GM21447 (cell line): ENCODE results near the gene SLC9A3.

Experiments used
- ATAC-seq: cut with Tn5 transposase; IDR thresholded peaks from one replicate; pipeline ENCODE4 v1.9.1; 2021; ENCODE audit not compliant: unreplicated experiment

SLC9A3 gene

GRCh38 chr5:463952-464351 lies 60.3 kb downstream of the SLC9A3 start:
- no peak for ATAC-seq

- no peak for ATAC-seq
Measured at GRCh38 chr5:463301-463700, 60.9 kb downstream of the SLC9A3 start.

- no peak for ATAC-seq
Measured at GRCh38 chr5:462051-462481, 62.2 kb downstream of the SLC9A3 start.

GRCh38 chr5:460273-460625 lies 64.0 kb downstream of the SLC9A3 start:
- ATAC-seq: no peak

- ATAC-seq: no peak
Measured at GRCh38 chr5:459562-460272, 64.5 kb downstream of the SLC9A3 start.

GRCh38 chr5:458547-459353 lies 65.5 kb downstream of the SLC9A3 start:
- peak; percentile 55 for ATAC-seq

- no peak for ATAC-seq
Measured at GRCh38 chr5:457195-457961, 66.9 kb downstream of the SLC9A3 start.

- ATAC-seq: no peak
Measured at GRCh38 chr5:456351-457194, 67.7 kb downstream of the SLC9A3 start.

- no peak for ATAC-seq
Measured at GRCh38 chr5:455806-456205, 68.4 kb downstream of the SLC9A3 start.

GRCh38 chr5:454936-455335 lies 69.3 kb downstream of the SLC9A3 start:
- ATAC-seq: no peak

GRCh38 chr5:453725-454481 lies 70.3 kb downstream of the SLC9A3 start:
- ATAC-seq: no peak

- no peak for ATAC-seq
Measured at GRCh38 chr5:452978-453710, 71.1 kb downstream of the SLC9A3 start.

- no peak for ATAC-seq
Measured at GRCh38 chr5:451587-452458, 72.4 kb downstream of the SLC9A3 start.

- ATAC-seq: no peak
Measured at GRCh38 chr5:449151-449550, 75.1 kb downstream of the SLC9A3 start.

GRCh38 chr5:448766-449090 lies 75.5 kb downstream of the SLC9A3 start:
- no peak for ATAC-seq

- no peak for ATAC-seq
Measured at GRCh38 chr5:448061-448765, 76.0 kb downstream of the SLC9A3 start.

GRCh38 chr5:447501-447900 lies 76.7 kb downstream of the SLC9A3 start:
- ATAC-seq: no peak

GRCh38 chr5:446883-447263 lies 77.4 kb downstream of the SLC9A3 start:
- no peak for ATAC-seq
